Activated naive CD4-positive, alpha-beta T cell treated with anti-CD3 and anti-CD28 coated beads, Interleukin-2, amount 10 ng/mL, durations not matched to agents 7 days and 5 days (primary cell): Measurements from ENCODE around the gene KLF17.
"Not testable (repeated sequence)": the region's sequence is repeated elsewhere in the genome, so short reads cannot be mapped to it uniquely, and the experiment has no call there.

Experiments used
- CTCF ChIA-PET: fragments of 350-600 bp; sonication (Branson Sonifier 250); formaldehyde crosslinking; loops from one replicate; lab custom pipeline; 2021; ENCODE audit warnings: antibody characterized with exemption; lab: Charles Lee
- DNase-seq: peaks from one replicate; pipeline ENCODE4 v3.0.0-alpha.2; 2020
- H3K27ac Mint-ChIP-seq: one replicate; pipeline ENCODE4 v1.8.0; 2021; ENCODE audit warnings: mild to moderate bottlenecking, moderate library complexity, mixed read lengths
- H3K27me3 Mint-ChIP-seq: one replicate; pipeline ENCODE4 v1.8.0; 2021; ENCODE audit warnings: mild to moderate bottlenecking, mixed read lengths
- H3K36me3 Mint-ChIP-seq: one replicate; pipeline ENCODE4 v1.8.0; 2021; ENCODE audit warnings: mixed read lengths
- H3K4me1 Mint-ChIP-seq: one replicate; pipeline ENCODE4 v1.8.0; 2021; ENCODE audit warnings: mixed read lengths
- H3K4me3 Mint-ChIP-seq: one replicate; pipeline ENCODE4 v1.8.0; 2021; ENCODE audit warnings: mild to moderate bottlenecking, moderate library complexity, mixed read lengths
- H3K9me3 Mint-ChIP-seq: one replicate; pipeline ENCODE4 v1.8.0; 2021; ENCODE audit warnings: mixed read lengths

Gene KLF17

DNA sequence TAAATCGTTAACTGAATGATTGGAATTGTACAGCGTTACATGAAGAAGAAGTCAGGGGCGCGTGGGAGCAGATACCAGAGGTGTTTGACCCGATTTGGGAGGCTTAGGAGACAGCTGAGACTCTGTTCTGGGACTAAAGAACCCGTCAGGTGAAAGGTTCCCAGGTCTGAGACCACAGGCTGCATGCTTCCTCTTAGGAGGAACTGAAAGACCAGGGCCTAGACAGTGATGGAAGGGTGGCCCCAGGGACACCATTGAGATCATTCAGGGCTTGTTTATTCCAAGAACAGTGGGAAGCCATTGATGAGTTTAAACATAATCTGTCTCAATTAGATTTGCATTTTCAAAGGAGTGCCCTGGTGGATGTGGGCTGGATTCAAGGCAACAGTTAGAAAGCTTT is 904 bp downstream of the KLF17 start:
- no peak overlapping the region for H3K4me3 Mint-ChIP-seq
- no peaks in the 10 kb centered on the region for H3K4me1 Mint-ChIP-seq
- CTCF ChIA-PET, result no interaction called here
- H3K9me3 Mint-ChIP-seq, result no peaks in the 10 kb centered on the region
- peaks cover 20% of the 10 kb centered on the region for H3K27me3 Mint-ChIP-seq
- H3K36me3 Mint-ChIP-seq, result no peaks in the 10 kb centered on the region
- no peak overlapping the region for H3K27ac Mint-ChIP-seq
- no peak for DNase-seq

DNA sequence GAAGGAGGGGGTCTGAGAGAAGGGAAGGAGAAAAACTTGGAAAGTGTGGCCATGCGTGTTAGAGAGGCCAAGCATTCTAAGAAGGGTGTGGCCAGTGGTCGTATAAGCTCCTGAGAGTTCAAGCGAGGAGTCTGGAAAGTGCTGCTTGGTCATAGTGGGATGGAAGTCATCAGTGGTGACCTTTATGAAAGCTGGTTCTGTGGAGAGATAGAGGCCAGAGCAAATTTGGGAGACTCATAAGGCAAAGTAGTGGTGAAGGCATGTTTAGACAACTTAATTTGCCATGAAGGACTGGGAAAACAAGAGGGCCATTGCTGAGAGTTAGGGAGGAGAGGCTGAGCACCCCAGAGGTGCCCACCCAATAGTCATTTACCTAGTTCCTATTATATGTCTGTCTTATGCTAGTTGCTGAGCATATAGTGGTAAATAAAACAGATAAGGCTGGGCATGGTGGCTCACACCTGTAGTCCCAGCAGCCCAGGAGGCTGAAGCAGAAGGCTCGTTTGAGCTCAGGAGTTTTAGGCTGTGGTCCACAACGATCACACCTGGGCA is 1.9 kb downstream of the KLF17 start:
- no peaks in the 10 kb centered on the region for H3K36me3 Mint-ChIP-seq
- no peaks in the 10 kb centered on the region for H3K4me1 Mint-ChIP-seq
- CTCF ChIA-PET, result interaction anchor here (1.1 kb wide), 1 partner anchor 17 kb away, joined by 3 read pairs; no protein-coding TSS in a partner anchor
- H3K9me3 Mint-ChIP-seq, result no peaks in the 10 kb centered on the region
- DNase-seq, result no peak
- H3K27ac Mint-ChIP-seq, result no peak overlapping the region
- H3K4me3 Mint-ChIP-seq, result no peak overlapping the region
- H3K27me3 Mint-ChIP-seq, result peaks cover 22% of the 10 kb centered on the region

- CTCF ChIA-PET, result no interaction called here
- Mint-ChIP-seq H3K9me3 (no peaks in the 10 kb centered on the region), H3K27ac (no peak overlapping the region), H3K36me3 (no peaks in the 10 kb centered on the region), H3K4me1 (peaks cover 9% of the 10 kb centered on the region), H3K4me3 (no peak overlapping the region), H3K27me3 (peaks cover 40% of the 10 kb centered on the region)
- DNase-seq, result no peak
Observed at GRCh38 chr1:44129616-44130500, 11.2 kb downstream of the KLF17 start.

DNA sequence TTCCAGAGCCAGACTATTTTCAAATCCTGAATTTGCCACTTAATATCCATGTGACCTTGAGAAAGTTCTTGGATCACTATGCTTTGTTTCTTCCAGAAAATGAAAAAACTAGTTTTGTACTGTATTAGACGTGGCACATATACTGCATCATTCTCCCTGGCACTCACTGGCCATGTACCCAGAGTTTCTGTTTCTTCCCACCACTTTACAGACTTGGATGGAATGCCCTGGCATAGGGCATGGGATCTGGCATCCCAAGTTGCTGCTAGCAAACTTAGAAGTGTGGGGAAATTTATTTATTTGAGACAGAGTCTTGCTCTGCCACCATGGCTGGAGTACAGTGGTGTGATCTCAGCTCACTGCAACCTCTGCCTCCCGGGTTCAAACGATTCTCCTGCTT is 12.8 kb downstream of the KLF17 start:
- CTCF ChIA-PET, result no interaction called here
- Mint-ChIP-seq H3K9me3 (no peaks in the 10 kb centered on the region), H3K36me3 (no peaks in the 10 kb centered on the region), H3K4me1 (peaks cover 9% of the 10 kb centered on the region), H3K27me3 (peaks cover 29% of the 10 kb centered on the region), H3K27ac (no peak overlapping the region), H3K4me3 (no peak overlapping the region)
- DNase-seq, result no peak

GRCh38 chr1:44134071-44134920 is 15.7 kb downstream of the KLF17 start:
- Mint-ChIP-seq H3K27ac (no peak overlapping the region), H3K36me3 (no peaks in the 10 kb centered on the region), H3K4me3 (no peak overlapping the region), H3K9me3 (no peaks in the 10 kb centered on the region), H3K4me1 (no peaks in the 10 kb centered on the region), H3K27me3 (peaks cover 21% of the 10 kb centered on the region)
- no peak for DNase-seq
- CTCF ChIA-PET, result no interaction called here

DNA sequence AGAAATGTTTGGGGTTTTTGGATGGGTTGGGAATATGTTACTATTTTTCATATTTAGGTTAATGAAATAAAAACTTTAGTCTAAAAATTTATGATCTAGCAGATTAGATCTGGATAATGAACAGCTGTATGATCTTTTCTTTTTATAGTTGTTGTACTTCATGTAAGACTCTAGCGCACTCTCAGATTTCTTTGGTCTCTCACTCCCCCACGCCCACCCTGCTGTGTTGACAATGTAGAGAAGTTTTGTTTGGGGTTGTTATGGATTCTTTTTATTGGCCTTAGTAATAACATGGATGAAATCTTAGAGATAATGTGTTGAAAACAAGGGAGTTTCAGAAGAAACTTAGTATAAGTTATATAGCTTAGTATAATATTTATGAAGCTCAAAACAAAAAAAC is 17.3 kb downstream of the KLF17 start:
- CTCF ChIA-PET, result no interaction called here
- Mint-ChIP-seq H3K9me3 (no peaks in the 10 kb centered on the region), H3K27ac (no peak overlapping the region), H3K4me3 (no peak overlapping the region), H3K27me3 (peaks cover 12% of the 10 kb centered on the region), H3K36me3 (no peaks in the 10 kb centered on the region), H3K4me1 (no peaks in the 10 kb centered on the region)
- no peak for DNase-seq

DNA sequence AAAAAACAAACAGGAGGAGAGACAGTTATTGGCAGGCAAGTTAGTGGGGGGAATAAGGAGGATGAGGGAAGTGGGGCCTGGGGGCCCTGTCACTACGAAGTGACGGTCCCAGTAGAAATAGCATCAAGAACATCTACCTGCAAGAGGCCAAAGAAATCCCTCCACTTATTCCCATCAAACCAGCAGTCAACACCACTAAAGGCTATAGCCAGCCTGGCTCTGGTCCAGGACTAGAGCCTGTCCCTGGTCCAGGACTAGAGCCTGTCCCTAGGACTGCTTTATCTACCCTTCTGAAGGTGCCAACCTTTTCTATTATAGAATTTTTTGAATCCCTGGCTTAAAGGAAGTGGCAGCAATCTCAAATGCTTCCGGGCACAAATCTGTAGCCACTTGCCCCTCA is 19.6 kb downstream of the KLF17 start:
- Mint-ChIP-seq H3K27ac (no peak overlapping the region), H3K36me3 (no peaks in the 10 kb centered on the region), H3K9me3 (no peaks in the 10 kb centered on the region), H3K4me1 (no peaks in the 10 kb centered on the region), H3K4me3 (no peak overlapping the region), H3K27me3 (peaks cover 17% of the 10 kb centered on the region)
- CTCF ChIA-PET, result interaction anchor here (1.3 kb wide), 1 partner anchor 10 kb away, joined by 4 read pairs; no protein-coding TSS in a partner anchor
- DNase-seq, result no peak

DNA sequence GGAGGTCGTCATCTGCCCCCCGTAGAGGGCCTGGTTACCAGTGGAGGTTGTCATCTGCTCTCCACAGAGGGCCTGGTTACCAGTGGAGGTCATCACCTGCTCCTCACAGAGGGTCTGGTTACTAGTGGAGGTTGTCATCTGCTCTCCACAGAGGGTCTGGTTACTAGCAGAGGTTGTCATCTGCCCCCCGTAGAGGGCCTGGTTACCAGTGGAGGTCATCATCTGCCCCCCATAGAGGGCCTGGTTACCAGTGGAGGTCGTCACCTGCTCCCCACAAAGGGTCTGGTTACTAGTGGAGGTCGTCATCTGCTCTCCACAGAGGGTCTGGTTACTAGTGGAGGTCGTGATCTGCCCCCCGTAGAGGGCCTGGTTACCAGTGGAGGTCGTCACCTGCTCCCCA is 20.9 kb downstream of the KLF17 start:
- H3K36me3 Mint-ChIP-seq, H3K9me3 Mint-ChIP-seq, H3K4me3 Mint-ChIP-seq, H3K27ac Mint-ChIP-seq, CTCF ChIA-PET, DNase-seq, H3K4me1 Mint-ChIP-seq: not testable (repeated sequence)
- peaks cover 13% of the 10 kb centered on the region for H3K27me3 Mint-ChIP-seq

- H3K36me3 Mint-ChIP-seq, result peaks cover 5% of the 10 kb centered on the region
- H3K27ac Mint-ChIP-seq, result no peak within 1 kb of the TSS
- H3K9me3 Mint-ChIP-seq, result peaks cover 16% of the 10 kb centered on the region
- DNase-seq, result no peak
- H3K4me3 Mint-ChIP-seq, result no peak within 1 kb of the TSS
- no peaks in the 10 kb centered on the region for H3K4me1 Mint-ChIP-seq
- peaks cover 13% of the 10 kb centered on the region for H3K27me3 Mint-ChIP-seq
- CTCF ChIA-PET, result no interaction called here
Observed at GRCh38 chr1:44141531-44141930, 22.9 kb downstream of the KLF17 start, which contains the start of gene KLF18. TSS of gene KLF18 (minus strand) at chr1:44141631. CDS start at chr1:44141631, 0 bp downstream.

- CTCF ChIA-PET, result interaction anchor here (0.7 kb wide), 1 partner anchor 41 kb away, joined by 3 read pairs; no protein-coding TSS in a partner anchor
- H3K4me3 Mint-ChIP-seq, result no peak overlapping the region
- H3K27me3 Mint-ChIP-seq, result peaks cover 18% of the 10 kb centered on the region
Observed at GRCh38 chr1:44144962-44145756, 26.5 kb downstream of the KLF17 start.

DNA sequence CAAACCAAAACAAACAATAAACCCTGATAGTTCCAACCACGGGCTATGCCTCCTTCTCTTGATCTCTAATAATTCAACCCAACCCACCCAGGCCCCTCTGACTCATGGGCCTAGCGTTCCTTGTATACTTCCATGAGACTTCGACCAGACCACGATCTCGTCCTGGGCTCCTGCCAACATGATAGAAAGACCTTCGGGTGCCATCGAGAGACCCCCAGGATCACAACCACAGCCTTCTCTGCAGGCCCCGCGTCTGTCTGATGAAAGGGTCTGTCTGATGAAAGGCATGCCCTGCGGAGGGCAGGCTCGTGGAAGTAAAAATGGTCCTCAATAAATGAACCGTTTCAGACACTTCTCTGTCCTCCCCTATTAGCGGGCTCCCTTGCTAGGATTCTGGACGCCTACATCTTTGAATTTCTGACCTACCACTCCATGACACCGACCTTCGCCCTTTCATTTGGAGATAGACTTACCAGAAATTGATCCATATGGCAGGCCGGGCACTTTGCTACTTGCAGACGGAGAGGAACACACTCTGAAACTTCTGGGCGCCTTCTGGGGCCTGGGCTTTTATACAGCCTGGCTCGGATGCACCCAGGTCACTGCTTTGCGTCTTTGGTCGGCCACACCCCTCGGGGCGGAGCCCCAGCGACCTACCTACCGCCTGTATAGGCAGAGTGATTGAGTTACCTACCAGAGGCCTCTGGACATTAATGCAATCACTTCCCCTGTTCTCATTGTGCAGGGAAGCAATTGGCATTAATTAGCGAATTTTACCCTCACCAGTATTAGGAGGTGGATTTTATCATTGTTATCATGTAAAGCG is 28.1 kb downstream of the KLF17 start:
- Mint-ChIP-seq H3K4me3 (no peak overlapping the region), H3K4me1 (no peaks in the 10 kb centered on the region), H3K27me3 (peaks cover 6% of the 10 kb centered on the region), H3K9me3 (peaks cover 19% of the 10 kb centered on the region), H3K27ac (no peak overlapping the region), H3K36me3 (peaks cover 5% of the 10 kb centered on the region)
- no peak for DNase-seq
- CTCF ChIA-PET, result no interaction called here

More at GRCh38 chr1:44144962-44145756, 26.5 kb downstream of the KLF17 start:
- DNase-seq, result no peak
- H3K36me3 Mint-ChIP-seq, result peaks cover 5% of the 10 kb centered on the region
- peaks cover 19% of the 10 kb centered on the region for H3K9me3 Mint-ChIP-seq
- H3K27ac Mint-ChIP-seq, result no peak overlapping the region
- H3K4me1 Mint-ChIP-seq, result no peaks in the 10 kb centered on the region

DNA sequence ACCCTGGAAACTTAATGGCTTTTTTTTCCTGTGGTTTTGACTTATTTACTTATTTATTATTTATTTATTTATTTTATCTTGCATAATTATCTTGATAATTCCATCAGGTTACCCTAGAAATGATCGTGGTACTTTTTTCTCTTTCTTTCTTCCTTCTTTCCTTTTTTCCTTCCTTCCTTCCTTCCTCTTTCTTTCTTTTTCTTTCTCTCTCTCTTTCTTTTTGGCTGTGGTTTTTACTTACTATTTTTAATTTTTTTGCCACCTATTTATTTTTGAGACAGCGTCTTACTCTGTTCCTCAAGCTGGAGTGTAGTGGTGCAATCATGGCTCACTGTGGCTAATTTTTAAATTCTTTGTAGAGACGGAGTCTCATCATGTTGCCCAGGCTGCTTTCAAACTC is 29.0 kb downstream of the KLF17 start:
- H3K9me3 Mint-ChIP-seq, result peaks cover 19% of the 10 kb centered on the region
- H3K36me3 Mint-ChIP-seq, result peaks cover 5% of the 10 kb centered on the region
- no peak for DNase-seq
- H3K27ac Mint-ChIP-seq, result no peak overlapping the region
- H3K4me1 Mint-ChIP-seq, result no peaks in the 10 kb centered on the region
- CTCF ChIA-PET, result no interaction called here
- H3K27me3 Mint-ChIP-seq, result peaks cover 11% of the 10 kb centered on the region
- no peak overlapping the region for H3K4me3 Mint-ChIP-seq

DNA sequence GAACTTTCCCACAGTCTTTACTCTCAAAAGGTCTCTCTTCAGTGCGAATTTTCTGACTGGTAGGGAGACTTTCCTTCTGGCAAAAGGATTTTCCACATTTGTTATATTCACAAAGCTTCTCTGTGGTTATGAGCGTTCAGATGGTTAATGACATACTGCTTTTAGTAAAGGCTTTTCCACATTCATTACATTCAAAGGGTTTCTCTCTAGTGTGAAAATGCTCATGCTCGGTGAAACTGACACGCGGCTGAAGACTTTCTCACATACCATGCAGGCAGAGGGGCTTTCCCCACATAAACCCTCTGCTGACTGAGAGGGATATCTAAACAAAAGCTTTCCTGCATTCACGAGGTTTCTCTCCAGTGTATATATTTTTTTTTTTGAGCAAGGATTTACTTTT is 32.7 kb downstream of the KLF17 start:
- no peak for DNase-seq
- CTCF ChIA-PET, result no interaction called here
- no peaks in the 10 kb centered on the region for H3K36me3 Mint-ChIP-seq
- H3K4me1 Mint-ChIP-seq, result no peaks in the 10 kb centered on the region
- no peak overlapping the region for H3K27ac Mint-ChIP-seq
- H3K9me3 Mint-ChIP-seq, result peaks cover 4% of the 10 kb centered on the region
- peaks cover 13% of the 10 kb centered on the region for H3K27me3 Mint-ChIP-seq
- no peak overlapping the region for H3K4me3 Mint-ChIP-seq
